Measurements from ENCODE around the gene OR7G1. TPM values are rescaled to one million over a fixed set of nuclear protein-coding genes. Genes with fewer than 3 reads are reported as not detected.

Gene OR7G1
- total and polyA plus RNA-seq, 2 of the 8 experiments (the other 6 are each of a cell fraction or from before 2014, with no cell fraction given), result not detected

- TF ChIP-seq GABPA (IDR thresholded peaks at IDR 0.05; ENCODE audit: borderline replicate concordance, insufficient read depth, low read length) (no peak), ASH2L (IDR thresholded peaks at IDR 0.05; ENCODE audit: low read length) (peak; percentile 65)
These were observed 40.3 kb downstream of the OR7G1 start (continued) for GRCh38 chr19:9075064-9075949.

Measured in H1 (cell line).